Adrenal gland (tissue), 5 donors: ENCODE results near the gene IFT88.

Experiments
- POLR2A ChIP-seq, 2 donors: fragments of 450-650 bp; IDR thresholded peaks; one replicate each; pipeline ENCODE4 v1.6.1; 2017; ENCODE audit warnings: antibody characterized with exemption in 2 of 2, mild to moderate bottlenecking in 2 of 2, moderate library complexity in 1 of 2
- TF ChIP-seq, protein P1 (sequence below), 6 experiments: fragments of 450-650 bp in 4 of 6; fragments of 200-600 bp in 2 of 6; sonication (generic) in 1 of 6; IDR thresholded peaks; 1 replicate in 5 of 6; 2 replicates in 1 of 6; pipeline versions ENCODE4 v1.5.1 to v1.8.0; 2016 to 2021; ENCODE audit warnings: antibody characterized with exemption in 6 of 6, mild to moderate bottlenecking in 2 of 6, moderate library complexity in 1 of 6
- donor health status: DM: no; HTN: no; CAD: no.

DNA sequence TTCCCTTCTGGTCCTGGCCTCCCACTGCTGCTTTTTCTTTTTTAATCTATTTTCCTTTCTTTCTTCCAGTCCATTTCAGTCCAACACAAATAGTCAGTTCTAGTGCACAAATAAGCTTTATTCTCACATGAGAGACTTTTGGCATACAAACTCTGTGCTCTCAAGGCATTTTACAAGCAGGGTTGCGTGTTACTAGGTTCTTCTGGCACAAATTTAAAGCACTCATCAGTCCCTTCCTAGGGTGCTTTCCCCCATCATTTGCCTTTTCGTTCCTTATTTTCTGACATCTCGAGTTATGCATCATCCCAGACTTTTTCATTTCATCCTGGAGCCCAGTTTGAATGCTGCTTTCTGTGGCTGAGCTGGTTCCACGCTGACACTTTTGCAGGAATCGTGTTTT is 106.8 kb downstream of the IFT88 start:
- TF ChIP-seq, protein P1, sequence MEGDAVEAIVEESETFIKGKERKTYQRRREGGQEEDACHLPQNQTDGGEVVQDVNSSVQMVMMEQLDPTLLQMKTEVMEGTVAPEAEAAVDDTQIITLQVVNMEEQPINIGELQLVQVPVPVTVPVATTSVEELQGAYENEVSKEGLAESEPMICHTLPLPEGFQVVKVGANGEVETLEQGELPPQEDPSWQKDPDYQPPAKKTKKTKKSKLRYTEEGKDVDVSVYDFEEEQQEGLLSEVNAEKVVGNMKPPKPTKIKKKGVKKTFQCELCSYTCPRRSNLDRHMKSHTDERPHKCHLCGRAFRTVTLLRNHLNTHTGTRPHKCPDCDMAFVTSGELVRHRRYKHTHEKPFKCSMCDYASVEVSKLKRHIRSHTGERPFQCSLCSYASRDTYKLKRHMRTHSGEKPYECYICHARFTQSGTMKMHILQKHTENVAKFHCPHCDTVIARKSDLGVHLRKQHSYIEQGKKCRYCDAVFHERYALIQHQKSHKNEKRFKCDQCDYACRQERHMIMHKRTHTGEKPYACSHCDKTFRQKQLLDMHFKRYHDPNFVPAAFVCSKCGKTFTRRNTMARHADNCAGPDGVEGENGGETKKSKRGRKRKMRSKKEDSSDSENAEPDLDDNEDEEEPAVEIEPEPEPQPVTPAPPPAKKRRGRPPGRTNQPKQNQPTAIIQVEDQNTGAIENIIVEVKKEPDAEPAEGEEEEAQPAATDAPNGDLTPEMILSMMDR (IDR thresholded peaks at IDR 0.05), result no peak
- no peak for TF ChIP-seq POLR2A (IDR thresholded peaks at IDR 0.05)
